ENCODE results near the gene CDH23.
"Not testable (repeated sequence)": the region's sequence is repeated elsewhere in the genome, so short reads cannot be mapped to it uniquely, and the experiment has no call there.

CDH23 gene

DNA sequence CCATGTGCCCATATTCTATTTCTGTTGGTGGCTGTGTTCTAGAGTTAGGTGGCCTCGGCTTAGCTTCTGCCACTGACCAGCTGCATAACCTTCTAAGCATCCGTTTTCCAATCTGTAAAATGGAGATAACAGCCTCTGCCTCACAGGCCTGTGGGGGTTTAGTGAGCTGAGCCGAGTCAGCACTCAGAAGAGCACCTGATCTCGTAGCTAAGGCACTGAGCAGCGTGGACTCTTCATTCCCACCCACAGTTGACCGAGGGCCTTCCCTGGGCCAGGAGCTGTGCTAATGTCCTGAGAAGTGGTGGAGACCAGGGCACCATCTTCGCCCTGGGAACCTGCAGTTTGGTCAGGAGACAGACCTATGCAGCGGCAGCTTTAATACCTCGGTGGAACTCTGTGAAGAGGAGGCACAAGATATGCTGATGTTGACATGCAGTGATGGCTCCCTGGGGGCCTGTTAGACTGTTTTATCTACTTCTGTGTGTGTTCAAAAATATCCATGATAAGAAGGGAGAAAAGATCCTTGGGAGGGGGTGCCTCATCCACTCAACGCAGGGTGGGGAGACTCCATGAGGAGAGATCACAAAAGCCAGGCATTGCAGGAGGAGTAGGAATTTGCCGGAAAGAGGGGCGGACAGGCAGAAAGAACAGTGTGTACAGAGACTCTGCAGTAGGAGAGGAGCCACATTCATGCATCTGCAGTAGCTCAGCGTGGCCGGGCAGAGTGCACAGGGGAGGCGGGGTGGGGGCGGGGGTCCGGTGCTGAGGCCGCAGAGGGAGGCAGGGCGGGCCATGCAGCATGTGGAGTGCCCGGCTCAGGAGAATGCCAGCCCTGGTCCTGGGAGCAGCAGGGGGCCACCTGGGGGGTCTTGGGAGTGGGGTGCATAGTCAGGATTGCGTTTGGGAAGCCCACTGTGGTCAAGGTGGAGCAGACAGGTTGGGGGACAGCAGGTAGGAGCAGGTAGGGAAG is 186.1 kb downstream of the CDH23 start:
- DNase-seq (ENCODE audit: low read depth in 2 of 2): no peak

DNA sequence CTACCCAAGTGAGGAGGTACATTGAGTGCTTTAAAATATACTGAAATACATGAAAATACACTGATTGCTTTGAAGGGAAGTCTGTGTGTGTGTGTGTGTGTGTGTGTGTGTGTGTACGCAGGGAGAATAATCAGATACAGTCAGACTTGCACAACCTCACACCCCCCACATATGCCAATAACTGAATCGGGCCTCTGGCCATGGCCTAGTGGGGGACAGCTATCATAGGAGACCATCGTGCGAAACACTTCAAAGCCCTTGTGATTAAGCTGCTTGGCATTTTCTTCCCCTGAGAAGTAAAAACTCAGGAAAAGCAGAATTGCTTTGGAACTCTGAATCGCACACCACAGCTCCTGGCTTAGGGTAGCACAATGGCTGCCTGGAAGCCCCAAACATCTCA is 187.7 kb downstream of the CDH23 start:
- no peak for DNase-seq (ENCODE audit: low read depth in 2 of 2)

DNA sequence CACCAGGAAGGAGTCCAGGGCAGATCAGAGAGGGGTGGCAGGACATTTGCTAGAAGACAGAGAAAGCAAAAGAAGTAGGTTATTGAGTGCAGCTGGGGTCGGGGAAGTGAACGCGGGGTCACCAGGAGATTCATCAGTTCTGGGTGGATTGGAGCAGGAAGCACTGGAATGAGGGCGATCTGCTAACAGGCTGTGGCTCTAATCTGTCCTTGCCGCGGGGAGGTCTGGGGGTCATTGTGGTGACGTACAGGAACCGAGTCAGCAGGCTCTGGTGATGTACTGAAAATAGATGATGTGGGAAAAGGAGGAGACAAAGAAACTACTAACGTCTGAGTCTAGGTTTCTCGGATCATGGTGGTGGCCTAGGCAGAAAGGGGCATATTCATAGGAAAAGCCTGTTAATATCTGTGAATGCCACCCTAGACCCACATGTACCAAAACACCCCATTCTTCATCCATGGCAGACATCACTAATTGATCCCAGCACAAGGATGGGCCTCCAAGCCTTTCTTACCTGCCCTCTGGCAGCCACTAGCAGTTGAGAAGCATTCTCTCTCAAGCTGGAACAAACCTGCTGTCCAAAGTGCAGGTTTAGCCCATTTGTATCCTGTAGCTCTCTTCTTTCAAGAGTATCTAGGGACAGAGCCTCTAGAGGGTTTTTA is 188.3 kb downstream of the CDH23 start:
- no peak for DNase-seq (ENCODE audit: low read depth in 2 of 2)

DNA sequence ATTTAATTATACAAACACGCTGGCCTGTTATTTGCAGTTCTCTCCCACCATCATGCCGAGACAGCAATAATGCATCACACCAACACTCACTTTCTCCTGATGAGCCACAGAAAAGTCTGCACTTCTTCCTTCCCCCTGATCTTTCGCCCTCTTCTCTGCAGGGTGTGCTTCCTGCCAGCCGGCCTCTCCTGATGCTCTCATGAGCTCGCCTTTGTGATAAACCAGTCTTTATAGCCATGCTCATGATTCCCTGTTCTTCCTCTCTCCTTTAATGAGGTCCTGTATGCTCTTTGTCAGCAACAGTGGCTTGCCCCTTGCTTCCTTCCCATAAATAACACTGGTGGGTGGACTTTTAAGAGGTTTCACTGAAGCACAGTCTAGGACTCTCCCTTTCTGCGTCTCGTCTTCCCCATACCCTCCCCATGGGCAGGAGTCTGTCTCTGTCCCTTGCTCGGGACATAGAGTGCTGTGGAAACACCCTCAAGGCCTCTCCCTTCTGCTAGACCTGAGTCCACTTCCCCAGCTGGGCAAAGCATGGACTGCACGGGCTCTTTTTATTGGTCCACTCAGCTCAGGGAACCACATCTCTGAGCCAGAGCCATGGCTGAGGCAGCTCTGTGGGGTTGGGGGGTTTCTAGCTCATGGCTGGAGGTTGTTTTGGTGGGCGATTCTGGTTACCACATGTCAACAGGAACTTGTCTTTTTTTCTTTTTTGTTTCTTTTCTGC is 189.0 kb downstream of the CDH23 start:
- DNase-seq (ENCODE audit: low read depth in 2 of 2): no peak

DNA sequence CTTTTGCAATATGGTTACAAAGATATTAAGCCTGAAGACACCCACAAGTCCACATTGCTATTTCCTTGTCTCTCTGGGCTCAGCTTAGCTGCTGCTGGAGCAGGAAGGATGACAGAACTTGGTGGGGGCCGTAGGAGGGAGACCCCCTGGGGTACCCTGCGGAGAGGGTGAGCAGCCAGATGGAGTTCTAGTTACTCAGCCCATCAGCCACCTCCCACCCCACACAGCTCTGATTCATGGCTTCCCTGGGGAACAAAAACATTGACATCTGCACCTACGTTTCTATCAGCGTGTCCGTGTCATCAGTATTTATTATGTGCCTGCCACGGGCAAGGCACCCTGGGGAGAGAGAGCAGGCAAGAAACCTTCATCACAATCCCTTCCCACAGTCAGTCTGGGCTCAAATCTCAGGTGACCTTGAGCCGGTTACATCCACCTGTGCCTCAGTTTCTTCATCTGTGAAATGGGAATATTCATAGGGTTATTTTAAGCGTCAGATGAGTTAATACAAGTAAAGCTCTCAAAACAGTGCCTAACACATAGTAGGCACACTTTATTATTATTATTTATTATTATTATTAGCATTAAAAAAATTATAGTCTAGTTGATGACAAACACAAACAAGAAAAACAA is 191.3 kb downstream of the CDH23 start:
- DNase-seq (ENCODE audit: low read depth in 2 of 2): no peak

DNA sequence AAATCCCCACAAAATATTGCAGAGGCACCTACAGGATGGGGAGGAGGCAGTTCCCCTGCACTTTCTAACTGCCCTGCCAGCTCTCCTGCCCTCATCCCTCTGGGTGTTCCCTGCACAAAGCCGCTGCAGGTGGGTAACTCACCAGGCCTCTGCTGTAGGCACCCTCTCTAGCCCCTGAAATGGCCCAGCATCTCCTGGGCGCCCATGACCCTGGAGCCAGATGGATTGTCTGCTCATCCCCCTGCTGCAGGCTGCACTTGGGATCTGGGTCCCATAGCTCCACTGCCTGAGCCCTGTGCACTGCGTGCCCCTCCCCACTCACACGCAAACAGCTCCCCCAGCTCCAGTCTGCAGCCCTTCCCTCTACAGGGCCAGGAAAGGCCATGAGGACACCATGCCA is 192.0 kb downstream of the CDH23 start:
- no peak for DNase-seq (ENCODE audit: low read depth in 2 of 2)

DNA sequence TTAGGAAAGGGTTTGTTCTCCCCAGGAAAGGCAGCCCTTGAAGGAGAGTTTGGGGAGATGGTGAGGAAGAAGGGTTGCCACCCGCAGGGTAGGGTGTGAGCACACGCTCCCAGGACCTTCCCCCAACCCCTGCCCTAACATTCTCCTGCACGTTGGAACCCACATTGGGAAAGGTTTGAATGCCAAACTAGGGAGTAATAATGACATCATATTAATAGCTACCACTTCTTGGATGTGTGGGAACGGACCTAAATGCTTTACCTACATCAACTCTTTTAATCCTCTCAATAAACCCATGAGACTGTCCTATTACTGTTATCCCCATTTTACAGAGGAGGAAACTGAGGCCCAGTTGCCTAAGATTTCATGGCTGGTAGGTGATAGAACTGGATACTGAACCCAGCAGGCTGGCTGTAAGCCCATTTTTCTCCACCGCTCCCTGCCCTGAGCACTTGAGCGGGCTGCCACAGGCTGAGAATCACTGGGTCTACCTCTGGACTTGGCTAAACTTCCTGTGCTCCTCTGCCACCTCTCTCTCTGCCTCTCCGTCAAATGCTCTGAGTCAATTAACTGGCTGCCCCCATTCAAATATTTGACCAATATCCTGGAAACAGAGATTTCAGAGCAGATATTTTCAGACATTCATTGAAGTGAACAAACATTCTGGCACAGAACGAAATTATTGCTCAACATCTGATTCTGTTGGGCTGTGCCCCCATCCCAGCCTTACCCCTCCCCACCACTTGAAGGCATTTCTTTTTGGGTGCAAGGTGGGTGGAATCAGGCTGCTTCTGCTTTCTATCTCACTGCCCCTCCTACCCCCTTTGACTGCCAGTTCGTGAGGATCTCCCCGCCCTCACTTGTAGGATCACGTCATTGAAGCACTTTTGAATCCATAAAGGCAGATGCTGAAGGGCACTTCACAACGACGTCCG is 193.2 kb downstream of the CDH23 start:
- no peak for DNase-seq (ENCODE audit: low read depth in 2 of 2)

DNA sequence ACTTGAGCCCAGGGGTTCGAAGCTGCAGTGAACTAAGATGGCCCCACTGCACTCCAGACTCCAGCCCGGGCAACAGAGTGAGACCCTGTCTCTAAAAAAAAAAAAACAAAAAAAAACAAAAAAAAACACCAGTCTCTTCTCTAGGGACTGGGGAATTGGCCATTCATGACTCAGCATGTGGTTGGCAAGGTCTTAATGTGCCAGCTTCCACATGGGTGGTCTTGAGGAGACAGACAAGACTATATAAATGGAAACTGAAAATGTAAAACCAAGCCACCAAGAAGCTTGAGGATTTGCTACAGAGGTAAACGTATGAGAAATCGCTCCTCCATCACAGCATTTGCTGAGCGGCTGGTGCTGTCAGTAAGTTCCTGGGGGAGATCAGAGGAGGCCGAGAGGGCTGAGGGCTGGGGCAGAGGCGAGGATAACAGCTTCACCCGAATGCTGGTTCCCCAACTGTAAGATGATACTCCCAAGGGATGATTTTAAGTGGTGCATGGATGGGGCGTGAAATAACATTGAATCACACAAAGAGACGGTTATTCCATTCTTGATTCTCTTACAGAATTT is 194.1 kb downstream of the CDH23 start:
- no peak for DNase-seq (ENCODE audit: low read depth in 2 of 2)

DNA sequence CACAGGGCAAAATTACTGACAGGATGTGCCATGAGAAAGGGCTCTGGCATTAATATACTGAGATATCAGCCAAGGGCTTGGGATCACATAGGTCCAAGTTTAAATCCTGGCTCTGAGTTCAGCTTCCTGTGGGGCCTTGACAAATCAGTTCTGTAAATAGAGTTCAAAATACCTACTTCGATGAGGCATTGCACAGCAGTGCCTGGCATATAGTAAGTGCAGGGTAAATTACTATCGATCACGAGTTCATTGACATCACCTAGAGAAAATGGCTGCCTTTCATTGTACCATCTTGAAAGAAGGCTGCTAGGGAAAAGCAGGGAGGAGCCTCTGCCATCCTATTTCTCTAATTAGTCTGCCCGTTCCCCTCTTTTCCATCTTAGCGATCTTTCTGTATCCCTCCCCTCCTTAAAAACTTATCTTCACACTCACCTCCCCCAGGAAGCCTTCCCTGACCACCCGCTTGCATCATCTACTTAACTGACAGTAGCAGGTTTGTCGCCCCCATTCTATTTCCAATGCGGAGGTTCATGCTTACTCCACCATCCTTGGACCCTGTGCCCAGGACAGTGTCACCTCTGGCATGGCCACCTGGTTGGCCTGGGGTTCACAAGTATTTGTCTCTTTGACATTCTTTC is 198.3 kb downstream of the CDH23 start:
- no peak for DNase-seq (ENCODE audit: low read depth in 2 of 2)

DNA sequence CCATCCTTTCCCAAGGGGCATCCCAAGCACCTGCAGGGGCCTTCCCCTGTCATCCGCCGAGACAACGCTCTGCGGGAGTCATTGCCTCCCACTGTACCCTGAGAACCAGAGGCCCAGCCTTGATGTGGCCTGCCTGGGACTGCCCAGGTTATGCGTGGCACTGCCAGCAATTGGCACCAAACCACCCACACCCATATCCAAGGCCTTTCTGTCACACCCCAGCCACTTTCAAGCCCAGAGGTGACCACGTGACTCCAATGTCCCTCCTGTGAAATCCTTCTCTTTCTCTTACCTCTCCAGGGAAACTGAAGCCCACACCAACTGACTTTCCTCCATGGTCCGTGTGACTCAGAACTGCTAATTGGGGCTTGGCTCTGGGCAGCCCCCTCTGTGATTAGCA is 198.9 kb downstream of the CDH23 start:
- DNase-seq (ENCODE audit: low read depth in 2 of 2): no peak

DNA sequence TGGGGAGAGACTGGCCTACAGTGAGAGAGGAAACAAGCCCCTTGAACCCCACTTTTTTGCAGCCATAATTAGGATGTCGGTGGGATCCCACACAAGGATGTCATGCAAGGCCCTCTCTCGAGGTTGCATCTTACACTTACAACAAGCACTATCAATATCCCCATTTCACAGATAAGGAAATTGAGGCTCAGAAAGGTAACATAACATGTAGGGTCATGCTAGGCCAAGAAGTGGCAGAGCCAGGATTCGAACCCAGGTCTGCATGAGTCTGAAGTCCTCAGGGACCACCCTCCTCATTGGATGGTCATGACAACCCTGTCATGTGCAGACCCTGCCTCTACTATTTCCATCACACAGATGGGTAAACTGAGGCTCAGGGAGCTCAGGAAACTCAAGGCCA is 199.4 kb downstream of the CDH23 start:
- no peak for DNase-seq (ENCODE audit: low read depth in 2 of 2)

DNA sequence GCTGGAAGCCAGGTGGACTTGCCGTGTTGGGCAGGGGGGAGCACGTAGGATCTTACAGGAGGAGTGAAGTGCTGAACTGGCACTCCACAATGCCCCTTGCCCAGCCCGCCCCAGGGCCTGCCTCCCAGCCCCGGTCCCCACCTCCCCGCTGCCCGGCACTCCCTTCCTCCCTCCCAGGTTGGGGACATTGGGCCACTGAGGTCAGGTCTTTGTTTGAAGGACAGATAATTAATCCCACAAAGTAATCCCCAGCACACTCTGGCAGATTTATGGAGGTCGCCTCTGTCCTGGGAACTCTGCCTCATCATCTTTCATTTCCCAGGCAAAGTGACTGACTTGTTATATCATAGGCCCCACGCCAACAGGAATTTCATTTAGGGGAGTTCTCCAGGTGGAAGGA is 200.0 kb downstream of the CDH23 start:
- DNase-seq (ENCODE audit: low read depth in 2 of 2): no peak

DNA sequence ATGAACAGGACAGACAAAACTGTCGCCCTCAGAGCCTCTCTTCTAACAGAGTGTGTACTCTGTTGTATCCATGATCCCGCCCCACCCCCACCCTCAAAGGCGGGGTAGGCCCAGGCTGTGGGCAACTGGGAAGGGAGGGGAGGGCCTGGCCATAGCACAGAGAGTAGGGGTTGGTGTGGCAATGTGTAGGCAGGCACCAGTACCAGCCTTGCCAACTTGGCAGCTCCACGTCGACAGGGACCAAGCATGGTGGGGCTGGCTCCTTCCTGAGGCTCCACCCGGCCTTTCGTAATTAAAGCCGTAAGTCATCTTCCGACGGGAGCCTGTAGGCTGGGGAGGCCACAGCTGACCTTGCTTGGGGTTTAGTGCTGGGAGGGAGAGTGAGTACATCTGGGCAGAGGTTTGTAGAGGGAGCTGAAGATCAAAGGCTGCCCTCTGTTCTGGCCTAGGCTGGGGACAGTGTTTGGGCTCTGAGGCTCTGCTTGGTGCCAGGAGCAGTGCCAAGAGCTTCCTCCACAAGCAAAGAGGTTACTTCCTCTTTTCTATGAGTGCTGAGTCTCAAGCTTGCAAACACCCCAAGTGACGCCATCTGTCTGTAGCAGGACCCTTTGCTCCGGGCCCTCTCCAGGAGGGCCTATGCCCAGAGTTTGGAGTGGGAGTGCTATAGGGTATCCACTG is 201.2 kb downstream of the CDH23 start:
- no peak for DNase-seq (ENCODE audit: low read depth in 2 of 2)

DNA sequence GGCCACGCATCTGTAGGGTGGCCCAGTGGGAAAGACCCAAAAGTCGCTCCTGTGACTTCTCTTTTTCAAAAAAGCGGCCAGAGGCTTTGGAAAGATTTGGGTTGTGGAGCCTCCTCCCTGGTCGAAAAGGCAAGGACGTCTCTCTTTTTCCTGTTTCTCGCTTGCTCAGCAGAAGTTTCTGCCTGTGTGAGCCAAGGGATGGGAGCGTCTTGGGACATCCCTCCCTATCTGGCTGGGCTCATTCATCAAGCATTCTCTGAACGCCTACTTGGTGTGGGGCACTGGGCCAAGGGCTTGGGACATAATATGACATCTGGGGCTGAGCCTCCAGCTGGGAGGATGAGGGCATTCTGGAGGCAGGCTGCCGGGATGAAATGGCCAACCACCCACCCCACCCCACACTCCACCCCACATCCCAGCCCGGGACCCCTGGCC is 201.9 kb downstream of the CDH23 start:
- no peak for DNase-seq (ENCODE audit: low read depth in 2 of 2)

DNA sequence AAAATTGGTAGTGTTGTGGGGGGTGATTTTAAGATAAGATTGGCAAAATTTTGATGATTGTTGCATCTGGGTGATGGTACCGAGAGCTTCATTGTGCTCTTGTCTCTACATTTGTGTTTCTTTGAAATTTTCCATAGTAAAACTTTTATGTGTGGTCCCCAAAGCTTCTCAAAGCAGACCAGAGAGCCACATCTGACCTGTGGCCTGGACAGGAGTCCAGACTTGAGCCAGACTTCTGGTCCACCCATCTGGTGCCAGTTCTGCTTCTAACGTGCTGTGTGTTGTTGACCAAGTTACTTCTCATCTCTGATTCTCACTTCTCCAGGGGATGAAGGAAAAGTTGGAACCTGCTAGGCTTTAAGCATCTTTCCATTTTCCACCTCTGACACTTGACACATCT is 202.8 kb downstream of the CDH23 start:
- DNase-seq (ENCODE audit: low read depth in 2 of 2): no peak

DNA sequence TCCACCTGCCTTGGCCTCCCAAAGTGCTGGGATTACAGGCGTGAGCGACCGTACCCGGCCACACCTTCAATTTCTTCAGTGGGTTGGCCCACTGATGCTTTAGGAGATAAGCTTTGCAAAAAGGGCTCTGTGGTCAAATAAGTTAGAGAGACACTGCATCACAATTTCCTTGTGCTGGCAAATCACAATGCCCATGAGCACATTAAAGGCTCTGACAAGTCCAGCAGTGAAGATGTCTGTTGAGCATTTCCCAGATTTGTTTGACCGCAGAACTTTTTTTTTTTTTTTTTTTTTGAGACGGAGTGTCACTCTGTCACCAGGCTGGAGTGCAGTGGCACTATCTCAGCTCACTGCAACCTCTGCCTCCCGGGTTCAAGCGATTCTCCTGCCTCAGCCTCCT is 203.5 kb downstream of the CDH23 start:
- not testable (repeated sequence) for DNase-seq (ENCODE audit: low read depth in 2 of 2)

DNA sequence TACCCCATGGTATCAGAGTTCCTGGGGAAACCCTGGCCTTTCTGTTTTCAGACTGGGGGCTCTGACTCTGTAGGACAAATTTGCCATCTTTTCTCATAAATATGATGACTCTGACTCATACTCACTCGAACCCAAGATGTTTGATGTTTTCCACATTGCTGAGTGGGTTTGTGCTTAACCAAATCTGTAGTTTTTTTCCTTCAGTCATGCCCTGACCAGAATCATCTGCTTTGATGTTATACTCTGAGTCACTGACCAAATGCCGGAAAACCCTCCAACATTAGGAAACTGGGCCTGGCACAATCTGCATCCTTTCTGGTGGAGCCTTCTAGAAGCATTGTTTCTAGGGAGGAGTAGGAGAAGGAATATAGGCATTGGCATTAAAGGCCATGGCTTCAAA is 204.1 kb downstream of the CDH23 start:
- no peak for DNase-seq (ENCODE audit: low read depth in 2 of 2)

DNA sequence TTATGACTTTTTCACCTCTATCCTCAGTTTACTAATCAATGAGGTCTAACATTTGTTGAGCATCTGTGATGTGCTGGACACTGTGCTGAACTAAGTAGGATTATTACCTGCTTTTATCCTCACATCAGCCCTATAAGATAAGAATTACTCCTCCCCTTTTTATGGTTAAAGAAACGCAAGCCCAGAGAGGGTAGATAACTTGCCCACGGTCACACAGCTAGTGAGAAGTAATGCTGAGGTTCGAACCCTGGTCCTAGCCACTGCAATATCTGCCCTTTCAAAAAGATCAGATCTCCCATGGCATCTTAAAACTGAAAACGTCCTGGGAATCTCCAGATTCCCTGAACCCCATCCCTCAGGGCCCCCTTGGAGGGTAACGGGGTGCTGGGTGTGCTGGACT is 204.6 kb downstream of the CDH23 start:
- no peak for DNase-seq (ENCODE audit: low read depth in 2 of 2)

DNA sequence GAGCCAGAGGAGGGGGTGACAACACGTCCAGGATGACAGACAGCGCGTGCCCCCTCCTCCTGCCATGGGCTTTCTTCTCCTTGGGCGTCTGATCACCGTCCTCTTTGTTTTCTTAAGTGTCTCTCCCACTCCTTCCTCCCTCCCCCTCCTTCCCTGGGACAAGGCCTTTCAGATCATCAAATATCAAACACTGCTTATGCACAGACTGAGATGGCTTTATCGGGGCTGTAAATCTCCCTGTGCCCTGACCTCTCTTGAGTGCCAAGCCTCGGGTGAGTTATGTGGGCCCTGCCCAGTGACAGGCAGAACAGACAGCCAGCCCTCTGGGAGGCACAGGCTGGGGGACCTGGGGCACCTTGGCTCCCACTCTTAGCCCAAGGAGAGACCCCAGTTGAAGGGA is 206.4 kb downstream of the CDH23 start:
- DNase-seq (ENCODE audit: low read depth in 2 of 2): no peak

DNA sequence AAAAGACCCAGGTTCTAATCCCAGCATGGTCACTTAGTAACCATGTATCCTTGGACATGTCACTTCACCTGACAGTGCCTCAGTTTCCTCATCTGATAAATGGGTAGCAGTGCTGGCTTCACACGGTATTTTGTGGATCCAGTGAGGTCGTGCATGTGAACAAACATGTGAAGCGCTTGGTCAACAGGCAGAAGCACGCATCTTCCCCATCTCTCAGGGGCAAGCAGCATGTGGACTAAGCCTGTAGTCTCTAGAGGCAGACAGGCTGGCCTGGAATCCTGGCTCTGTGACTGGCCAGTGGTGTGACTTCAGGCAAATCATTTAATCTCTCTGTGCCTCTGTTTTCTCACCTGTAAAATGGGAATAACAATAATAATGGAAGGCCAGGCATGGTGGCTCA is 207.0 kb downstream of the CDH23 start:
- DNase-seq (ENCODE audit: low read depth in 2 of 2): no peak

Measured in stimulated activated CD8-positive, alpha-beta memory T cell treated with anti-CD3 and anti-CD28 coated beads, Interleukin-2, amount 100 ng/mL, for 48 hours (primary cell).